ENCODE results near the gene SGPL1.

SGPL1 gene

GRCh38 chr10:70774810-70775678, 40.7 kb upstream of the SGPL1 start:
- no peak for TF ChIP-seq POU2F2 (IDR thresholded peaks at IDR 0.05; ENCODE audit: low read depth, low read length)
- TF ChIP-seq PAX5 (IDR thresholded peaks at IDR 0.05; ENCODE audit: insufficient read depth, low read length, severe bottlenecking): no peak
- no peak for TF ChIP-seq SPI1 (IDR thresholded peaks at IDR 0.05; ENCODE audit: low read depth, low read length)
- no peak for TF ChIP-seq POLR2AphosphoS5 (IDR thresholded peaks at IDR 0.05; ENCODE audit: low read depth, low read length)
- no peak for TF ChIP-seq POLR2A (IDR thresholded peaks at IDR 0.05; ENCODE audit: low read depth, low read length)
- no peak for TF ChIP-seq TAF1 (IDR thresholded peaks at IDR 0.05; ENCODE audit: low read depth, low read length)
- no peak for FAIRE-seq
- no peak for DNase-seq (ENCODE audit: insufficient read length, low spot score)

DNA sequence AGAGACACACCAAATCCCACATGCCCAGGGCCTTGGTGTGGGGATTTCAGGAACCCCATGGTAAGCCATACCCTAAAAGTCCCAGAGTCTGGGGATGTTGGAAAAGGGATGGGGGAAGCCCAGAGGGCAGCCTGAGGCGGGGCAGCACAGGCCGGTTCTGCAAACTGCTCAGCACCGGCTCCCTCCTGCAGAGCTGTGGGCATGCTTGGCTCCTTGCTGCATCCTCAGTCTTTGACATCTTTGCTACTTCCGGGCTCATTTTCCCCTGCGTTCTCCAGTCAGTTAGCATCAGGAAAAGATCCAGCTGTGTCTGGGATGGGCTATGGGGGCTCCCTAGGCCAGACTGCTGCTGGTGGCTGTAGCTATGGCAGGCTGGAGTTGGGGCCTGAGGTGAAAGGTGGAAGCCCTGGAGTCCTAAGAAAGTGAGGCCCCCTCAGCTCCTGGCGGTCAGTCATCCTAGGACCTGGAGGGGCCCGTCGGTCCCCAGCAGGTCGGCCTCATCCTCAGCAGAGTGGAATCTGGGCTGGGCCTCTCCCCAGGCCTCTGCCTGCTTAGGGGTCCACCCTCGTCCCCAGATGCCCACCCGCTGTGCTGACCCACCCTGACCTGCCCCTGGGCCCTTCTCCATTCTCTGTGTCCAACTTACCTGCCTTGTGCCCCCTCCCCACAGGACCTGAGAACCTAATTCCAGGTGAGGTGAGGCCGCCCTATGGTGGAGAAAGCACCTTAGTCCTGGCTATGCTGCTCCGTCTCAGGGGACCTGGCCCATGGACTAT, 39.9 kb upstream of the SGPL1 start:
- FAIRE-seq (no peak), DNase-seq (ENCODE audit: insufficient read length, low spot score) (no peak)
- TF ChIP-seq PAX5 (IDR thresholded peaks at IDR 0.05; ENCODE audit: insufficient read depth, low read length, severe bottlenecking): no peak
- TF ChIP-seq POLR2A (IDR thresholded peaks at IDR 0.05; ENCODE audit: low read depth, low read length): no peak

GRCh38 chr10:70776455-70777005, 39.2 kb upstream of the SGPL1 start:
- no peak for FAIRE-seq
- TF ChIP-seq POU2F2 (IDR thresholded peaks at IDR 0.05; ENCODE audit: low read depth, low read length): no peak
- no peak for TF ChIP-seq POLR2AphosphoS5 (IDR thresholded peaks at IDR 0.05; ENCODE audit: low read depth, low read length)
- no peak for TF ChIP-seq TAF1 (IDR thresholded peaks at IDR 0.05; ENCODE audit: low read depth, low read length)
- TF ChIP-seq PAX5 (IDR thresholded peaks at IDR 0.05; ENCODE audit: insufficient read depth, low read length, severe bottlenecking): no peak
- no peak for TF ChIP-seq POLR2A (IDR thresholded peaks at IDR 0.05; ENCODE audit: low read depth, low read length)
- no peak for TF ChIP-seq SPI1 (IDR thresholded peaks at IDR 0.05; ENCODE audit: low read depth, low read length)

DNA sequence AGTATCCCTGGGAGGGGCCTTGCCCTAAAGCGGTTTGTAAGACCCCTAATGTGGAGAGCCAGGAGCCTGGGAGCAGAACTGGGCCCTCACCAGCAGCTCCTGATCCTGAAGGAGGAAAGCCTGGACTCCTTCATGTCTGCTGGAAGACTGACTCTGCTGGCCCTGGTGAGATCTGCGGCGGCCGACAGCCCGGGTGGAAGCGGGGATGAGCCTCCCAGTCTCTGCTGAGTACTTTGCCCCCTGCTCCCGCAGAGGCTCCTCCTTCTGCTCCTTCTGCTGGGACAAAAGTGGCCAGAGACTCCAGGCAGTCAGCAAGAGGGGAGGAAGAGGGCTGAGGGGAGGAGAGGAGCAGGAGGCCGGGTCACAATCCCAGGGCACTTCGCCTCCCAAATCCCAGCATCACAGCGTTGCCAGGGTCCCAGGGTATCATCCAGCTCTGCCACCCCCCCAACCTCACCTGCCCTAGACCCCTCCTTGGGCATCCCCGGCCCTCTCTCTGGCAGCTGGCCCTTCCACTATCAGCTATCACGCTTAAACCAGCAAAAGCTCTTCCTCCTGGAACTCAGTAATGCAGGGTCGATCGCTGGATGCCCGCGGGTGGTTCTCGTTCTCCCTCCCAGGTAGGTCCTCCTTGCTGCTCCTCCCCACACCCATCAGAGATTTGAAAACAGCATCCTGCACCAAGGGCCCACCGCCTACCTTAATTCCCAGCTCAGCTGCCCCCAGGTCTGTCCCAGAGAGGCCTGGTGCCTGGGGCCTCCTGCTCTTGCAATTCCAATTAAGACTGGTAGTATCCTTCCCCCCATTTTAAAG, 38.5 kb upstream of the SGPL1 start:
- TF ChIP-seq SPI1 (IDR thresholded peaks at IDR 0.05; ENCODE audit: low read depth, low read length): no peak
- no peak for DNase-seq (ENCODE audit: insufficient read length, low spot score)
- FAIRE-seq: no peak

More at GRCh38 chr10:70776455-70777005, 39.2 kb upstream of the SGPL1 start:
- DNase-seq (ENCODE audit: insufficient read length, low spot score): no peak

- no peak for FAIRE-seq
- TF ChIP-seq POU2F2 (IDR thresholded peaks at IDR 0.05; ENCODE audit: low read depth, low read length) (no peak), POLR2A (IDR thresholded peaks at IDR 0.05; ENCODE audit: low read depth, low read length) (no peak), PAX5 (IDR thresholded peaks at IDR 0.05; ENCODE audit: insufficient read depth, low read length, severe bottlenecking) (no peak), POLR2AphosphoS5 (IDR thresholded peaks at IDR 0.05; ENCODE audit: low read depth, low read length) (no peak), SPI1 (IDR thresholded peaks at IDR 0.05; ENCODE audit: low read depth, low read length) (no peak), TAF1 (IDR thresholded peaks at IDR 0.05; ENCODE audit: low read depth, low read length) (no peak)
- no peak for DNase-seq (ENCODE audit: insufficient read length, low spot score)
Observed at GRCh38 chr10:70778267-70778924, 37.4 kb upstream of the SGPL1 start.

GRCh38 chr10:70779088-70779487, 36.7 kb upstream of the SGPL1 start:
- DNase-seq (ENCODE audit: insufficient read length, low spot score) (no peak), FAIRE-seq (no peak)
- no peak for TF ChIP-seq SPI1 (IDR thresholded peaks at IDR 0.05; ENCODE audit: low read depth, low read length)
- no peak for TF ChIP-seq POU2F2 (IDR thresholded peaks at IDR 0.05; ENCODE audit: low read depth, low read length)
- TF ChIP-seq PAX5 (IDR thresholded peaks at IDR 0.05; ENCODE audit: insufficient read depth, low read length, severe bottlenecking): no peak
- TF ChIP-seq TAF1 (IDR thresholded peaks at IDR 0.05; ENCODE audit: low read depth, low read length): no peak
- TF ChIP-seq POLR2A (IDR thresholded peaks at IDR 0.05; ENCODE audit: low read depth, low read length): no peak
- no peak for TF ChIP-seq POLR2AphosphoS5 (IDR thresholded peaks at IDR 0.05; ENCODE audit: low read depth, low read length)

DNA sequence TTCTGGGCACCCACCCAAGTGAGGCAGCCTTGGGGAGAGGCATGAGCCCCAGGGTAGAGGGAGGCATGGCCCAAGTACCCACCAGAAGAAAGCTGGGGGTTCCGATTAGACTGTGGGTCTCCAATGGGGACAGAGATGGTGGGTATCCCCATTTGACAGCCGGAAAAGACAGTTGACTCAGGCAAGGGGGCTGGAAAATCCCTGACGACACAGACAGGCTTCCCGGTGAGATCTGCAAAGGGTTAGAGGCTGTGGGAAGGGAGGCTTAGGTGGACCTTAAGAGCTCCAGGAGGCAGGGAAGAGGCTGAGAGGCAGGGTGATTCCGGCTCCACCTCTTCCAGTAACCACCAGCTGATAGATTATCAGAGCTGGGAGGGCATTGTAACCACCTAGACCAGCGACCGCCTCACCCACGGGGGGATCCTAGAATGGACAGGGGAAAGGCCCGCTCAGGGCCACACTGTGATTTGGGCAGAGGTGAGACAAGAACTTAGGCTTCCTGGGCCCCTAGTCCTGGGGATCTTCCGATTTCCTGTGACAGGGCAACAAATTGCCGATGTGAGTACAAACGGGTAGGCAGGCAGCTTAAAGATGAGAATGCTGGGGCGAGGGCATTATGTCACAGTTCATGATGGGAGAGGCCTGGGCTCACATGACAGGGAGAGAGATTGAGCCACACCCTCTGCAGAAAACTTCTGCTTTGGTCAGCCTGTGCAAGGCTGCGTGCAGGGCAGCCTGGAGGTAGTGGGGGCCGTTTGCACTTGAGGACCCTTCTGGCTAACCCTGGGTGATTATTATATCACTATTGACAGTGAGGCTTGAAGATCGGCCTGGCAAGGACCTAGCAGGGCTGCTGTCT, 36.0 kb upstream of the SGPL1 start:
- DNase-seq (ENCODE audit: insufficient read length, low spot score) (no peak), FAIRE-seq (no peak)
- TF ChIP-seq SPI1 (IDR thresholded peaks at IDR 0.05; ENCODE audit: low read depth, low read length) (no peak), POLR2A (IDR thresholded peaks at IDR 0.05; ENCODE audit: low read depth, low read length) (no peak), PAX5 (IDR thresholded peaks at IDR 0.05; ENCODE audit: insufficient read depth, low read length, severe bottlenecking) (no peak), POLR2AphosphoS5 (IDR thresholded peaks at IDR 0.05; ENCODE audit: low read depth, low read length) (no peak), TAF1 (IDR thresholded peaks at IDR 0.05; ENCODE audit: low read depth, low read length) (no peak), POU2F2 (IDR thresholded peaks at IDR 0.05; ENCODE audit: low read depth, low read length) (no peak)

GRCh38 chr10:70780370-70780760, 35.4 kb upstream of the SGPL1 start:
- TF ChIP-seq TAF1 (IDR thresholded peaks at IDR 0.05; ENCODE audit: low read depth, low read length): no peak
- no peak for TF ChIP-seq SPI1 (IDR thresholded peaks at IDR 0.05; ENCODE audit: low read depth, low read length)
- TF ChIP-seq POLR2AphosphoS5 (IDR thresholded peaks at IDR 0.05; ENCODE audit: low read depth, low read length): no peak
- FAIRE-seq (no peak), DNase-seq (ENCODE audit: insufficient read length, low spot score) (no peak)

Measured in GM12891 (cell line).